Transverse colon (tissue), 4 donors: ENCODE data around the gene TMEM123. TPM values are rescaled to one million over a fixed set of nuclear protein-coding genes. Genes with fewer than 3 reads are reported as not detected.

Experiments
- DNase-seq: peaks from one replicate; pipeline ENCODE4 v3.0.0-alpha.2; 2019
- H3K27ac ChIP-seq, 4 donors: fragments of 200-600 bp; sonication (generic); 2 replicates each; pipeline ENCODE4 v1.5.1; 2016 to 2018; ENCODE audit warnings: inconsistent platforms in 4 of 4
- H3K27me3 ChIP-seq: fragments of 200-600 bp; sonication (generic); 2 replicates; pipeline ENCODE4 v1.5.1; 2017; ENCODE audit warnings: inconsistent platforms
- H3K36me3 ChIP-seq, 4 donors: fragments of 200-600 bp; sonication (generic); 2 replicates each; pipeline ENCODE4 v1.5.1; 2017 to 2019; ENCODE audit warnings: inconsistent platforms in 4 of 4
- H3K4me1 ChIP-seq, 4 donors: fragments of 200-600 bp; sonication (generic); 2 replicates each; pipeline ENCODE4 v1.5.1; 2017 to 2020; ENCODE audit warnings: inconsistent platforms in 4 of 4
- H3K4me3 ChIP-seq, 4 donors: fragments of 200-600 bp; sonication (generic); 1 replicate in 1 of 4; 2 replicates in 3 of 4; pipeline versions ENCODE4 v1.5.1 to v1.6.1; 2017 to 2019; ENCODE audit warnings: inconsistent platforms in 4 of 4
- H3K9me3 ChIP-seq, 2 donors: fragments of 200-600 bp; sonication (generic); 2 replicates each; pipeline ENCODE4 v1.5.1; 2017 to 2019; ENCODE audit warnings: inconsistent platforms in 2 of 2
- EP300 ChIP-seq: sonication (generic); formaldehyde crosslinking; IDR thresholded peaks from one replicate; pipeline ENCODE4 v1.6.1; 2017; ENCODE audit warnings: antibody characterized with exemption, low read depth
- POLR2A ChIP-seq: fragments of 450-650 bp; IDR thresholded peaks from one replicate; pipeline ENCODE4 v1.6.1; 2016; ENCODE audit warnings: antibody characterized with exemption, mild to moderate bottlenecking, moderate library complexity
- POLR2AphosphoS5 ChIP-seq, 3 donors: sonication (generic); formaldehyde crosslinking; IDR thresholded peaks; one replicate each; pipeline ENCODE4 v1.6.1; 2016; ENCODE audit warnings: antibody characterized with exemption in 3 of 3
- WGBS, 2 donors: methylation state at CpG; one replicate each; pipeline ENCODE4 v1.1.5; 2018; ENCODE audit warnings: low coverage in 1 of 2; 5-methylcytosine and 5-hydroxymethylcytosine counted together
- in situ Hi-C, 4 donors: fragments of 200-750 bp; cut with MboI; loops; one replicate each; pipeline versions ENCODE4 v1.15.0 to v1.15.1; 2017; ENCODE audit warnings: low sequenced_read_pairs in 3 of 4, low pct_ligation_motif_present in 1 of 4, low pct_unique_long_range_greater_than_20kb in 1 of 4
- intact Hi-C: fragments of 100-400 bp; cut with DNase I; formaldehyde crosslinking; loops from one replicate; pipeline ENCODE4 v1.15.1; 2023; ENCODE audit warnings: low total_unique reads
- total RNA-seq, 4 donors: library from RNA; depleted of rRNA; stranded (reverse); fragments of >200 nt; gene quantifications; one replicate each; pipeline ENCODE4 v1.1.0, GENCODE V29; 2016
- TF ChIP-seq, protein P1 (sequence below), 5 experiments: fragments of 200-600 bp in 3 of 5; fragments of 450-650 bp in 2 of 5; sonication (generic) in 3 of 5; IDR thresholded peaks; 1 replicate in 2 of 5; 2 replicates in 3 of 5; pipeline ENCODE4 v1.5.1; 2016 to 2017; ENCODE audit warnings: antibody characterized with exemption in 5 of 5, inconsistent platforms in 3 of 5, mild to moderate bottlenecking in 2 of 5, moderate library complexity in 1 of 5

Gene TMEM123
- total RNA-seq, 4 donors from 2014 or later = 55.4 to 137 (median 104) TPM

GRCh38 chr11:102408339-102408738 is 44.2 kb downstream of the TMEM123 start:
- 95 to 100% methylated on average over 1 of the region's 1 CpG for WGBS, 2 donors
- Histone ChIP-seq H3K36me3 (no peaks in the 10 kb centered on the region), H3K9me3 (no peaks in the 10 kb centered on the region), H3K27ac (no peak overlapping the region), H3K4me3 (no peak overlapping the region), H3K4me1 (peaks cover 0 to 25% (median 15%) of the 10 kb centered on the region in 4 donors), H3K27me3 (no peaks in the 10 kb centered on the region)
- no peak for TF ChIP-seq POLR2A
- TF ChIP-seq, protein P1, sequence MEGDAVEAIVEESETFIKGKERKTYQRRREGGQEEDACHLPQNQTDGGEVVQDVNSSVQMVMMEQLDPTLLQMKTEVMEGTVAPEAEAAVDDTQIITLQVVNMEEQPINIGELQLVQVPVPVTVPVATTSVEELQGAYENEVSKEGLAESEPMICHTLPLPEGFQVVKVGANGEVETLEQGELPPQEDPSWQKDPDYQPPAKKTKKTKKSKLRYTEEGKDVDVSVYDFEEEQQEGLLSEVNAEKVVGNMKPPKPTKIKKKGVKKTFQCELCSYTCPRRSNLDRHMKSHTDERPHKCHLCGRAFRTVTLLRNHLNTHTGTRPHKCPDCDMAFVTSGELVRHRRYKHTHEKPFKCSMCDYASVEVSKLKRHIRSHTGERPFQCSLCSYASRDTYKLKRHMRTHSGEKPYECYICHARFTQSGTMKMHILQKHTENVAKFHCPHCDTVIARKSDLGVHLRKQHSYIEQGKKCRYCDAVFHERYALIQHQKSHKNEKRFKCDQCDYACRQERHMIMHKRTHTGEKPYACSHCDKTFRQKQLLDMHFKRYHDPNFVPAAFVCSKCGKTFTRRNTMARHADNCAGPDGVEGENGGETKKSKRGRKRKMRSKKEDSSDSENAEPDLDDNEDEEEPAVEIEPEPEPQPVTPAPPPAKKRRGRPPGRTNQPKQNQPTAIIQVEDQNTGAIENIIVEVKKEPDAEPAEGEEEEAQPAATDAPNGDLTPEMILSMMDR (IDR thresholded peaks at IDR 0.05) = no peak
- TF ChIP-seq EP300 = no peak
- intact Hi-C loops = no loop called here
- in situ Hi-C loops = no loop called here
- no peak for DNase-seq

DNA sequence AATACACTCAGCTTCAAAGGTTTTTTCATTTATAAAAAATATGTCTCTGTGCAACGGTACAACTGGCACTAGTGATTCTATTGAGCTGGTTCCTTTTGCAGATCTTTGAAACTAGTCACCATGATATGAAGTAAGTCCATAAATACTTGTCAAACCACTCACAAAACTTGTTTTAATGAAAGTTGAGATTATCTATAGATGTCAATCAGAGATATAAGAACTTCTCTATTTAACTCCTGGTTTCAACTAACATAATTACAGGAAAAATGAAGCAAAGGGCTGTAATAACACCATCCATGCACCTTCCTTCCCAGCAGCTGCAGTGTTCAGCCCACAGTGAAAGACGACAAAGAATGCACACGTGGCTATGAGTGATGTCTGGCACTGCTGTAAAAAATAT is 44.7 kb downstream of the TMEM123 start:
- Histone ChIP-seq H3K4me3 (no peak overlapping the region), H3K27me3 (no peaks in the 10 kb centered on the region), H3K36me3 (no peaks in the 10 kb centered on the region), H3K9me3 (no peaks in the 10 kb centered on the region), H3K4me1 (peaks cover 0 to 25% (median 15%) of the 10 kb centered on the region in 4 donors), H3K27ac (no peak overlapping the region)
- WGBS, 2 donors = 67 to 74% methylated on average over 3 of the region's 3 CpGs
- intact Hi-C loops (no loop called here), in situ Hi-C loops (no loop called here)
- TF ChIP-seq EP300 = no peak
- TF ChIP-seq, protein P1 (IDR thresholded peaks at IDR 0.05) = no peak
- no peak for TF ChIP-seq POLR2A
- no peak for TF ChIP-seq POLR2AphosphoS5 (IDR thresholded peaks at IDR 0.05)
- DNase-seq = no peak

GRCh38 chr11:102406099-102406498 is 46.5 kb downstream of the TMEM123 start:
- in situ Hi-C loops (no loop called here), intact Hi-C loops (no loop called here)
- no peaks in the 10 kb centered on the region for H3K9me3 ChIP-seq
- no peak for DNase-seq
- no peak for TF ChIP-seq EP300
- no peak for TF ChIP-seq POLR2A
- H3K27ac ChIP-seq = no peak overlapping the region
- H3K27me3 ChIP-seq = no peaks in the 10 kb centered on the region
- peaks cover 0 to 9% (median 3%) of the 10 kb centered on the region in 4 donors for H3K36me3 ChIP-seq
- H3K4me1 ChIP-seq = peaks cover 0 to 14% (median 11%) of the 10 kb centered on the region in 4 donors
- H3K4me3 ChIP-seq = no peak overlapping the region
- WGBS, 2 donors = 94% methylated on average over 2 of the region's 2 CpGs; no CpG with 5 or more reads in 1 of the 2 donors

DNA sequence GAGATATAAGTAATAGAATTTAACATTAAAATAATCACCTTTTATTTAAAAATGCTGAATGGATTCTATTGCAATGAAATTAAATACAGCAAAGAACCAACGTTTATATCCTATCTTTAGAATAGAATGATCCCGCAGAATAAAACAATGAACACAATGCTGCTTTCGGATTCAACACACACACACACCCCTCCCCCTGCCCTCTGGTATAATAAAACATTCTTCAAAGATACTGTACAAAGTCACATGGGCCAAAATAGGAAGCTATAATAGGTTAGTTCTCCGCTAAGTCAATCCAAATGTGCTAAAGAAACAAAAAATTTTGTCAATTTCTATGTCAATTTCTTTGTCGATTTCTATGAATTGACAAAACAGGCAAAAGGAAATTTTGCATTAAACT is 47.1 kb downstream of the TMEM123 start:
- WGBS, 2 donors = 87 to 89% methylated on average over 5 of the region's 5 CpGs
- no peak overlapping the region for H3K4me3 ChIP-seq
- intact Hi-C loops (no loop called here), in situ Hi-C loops (no loop called here)
- no peak for TF ChIP-seq EP300
- TF ChIP-seq, protein P1 (IDR thresholded peaks at IDR 0.05) = no peak
- TF ChIP-seq POLR2AphosphoS5 (IDR thresholded peaks at IDR 0.05) = no peak
- TF ChIP-seq POLR2A = no peak
- H3K36me3 ChIP-seq = peaks cover 0 to 15% (median 6%) of the 10 kb centered on the region in 4 donors
- peaks cover 0 to 9% (median 6%) of the 10 kb centered on the region in 4 donors for H3K4me1 ChIP-seq
- H3K9me3 ChIP-seq = no peaks in the 10 kb centered on the region
- H3K27me3 ChIP-seq = no peaks in the 10 kb centered on the region
- DNase-seq = no peak
- no peak overlapping the region for H3K27ac ChIP-seq

GRCh38 chr11:102402548-102402947 is 50.0 kb downstream of the TMEM123 start:
- H3K27ac ChIP-seq = no peak overlapping the region
- DNase-seq = no peak
- intact Hi-C loops = no loop called here
- TF ChIP-seq POLR2AphosphoS5 (IDR thresholded peaks at IDR 0.05) = no peak
- TF ChIP-seq EP300 = no peak
- no peak for TF ChIP-seq POLR2A
- TF ChIP-seq, protein P1 (IDR thresholded peaks at IDR 0.05) = no peak
- H3K9me3 ChIP-seq = no peaks in the 10 kb centered on the region
- H3K27me3 ChIP-seq = no peaks in the 10 kb centered on the region
- H3K4me3 ChIP-seq = no peak overlapping the region
- in situ Hi-C loops = no loop called here
- peaks cover 0 to 33% (median 9%) of the 10 kb centered on the region in 4 donors for H3K36me3 ChIP-seq
- peaks cover 0 to 5% (median 2%) of the 10 kb centered on the region in 4 donors for H3K4me1 ChIP-seq
